NT2/D1 (cell line): ENCODE results near the gene FAR2.
"Not testable (repeated sequence)": the region's sequence is repeated elsewhere in the genome, so short reads cannot be mapped to it uniquely, and the experiment has no call there.

Experiments used
- DNase-seq: peaks from one replicate; pipeline ENCODE4 v3.0.0-alpha.2; 2011; ENCODE audit warnings: low read depth, low spot score
- H3K27me3 ChIP-seq: 2 replicates; pipeline ENCODE4 v1.6.0; 2011; ENCODE audit warnings: mild to moderate bottlenecking; ENCODE audit not compliant: insufficient read length, insufficient read depth
- H3K36me3 ChIP-seq: 2 replicates; pipeline ENCODE4 v1.6.1; 2011; ENCODE audit warnings: mild to moderate bottlenecking, low read length, mixed read lengths; ENCODE audit not compliant: insufficient read depth, insufficient read length
- H3K4me1 ChIP-seq: 2 replicates; pipeline ENCODE4 v1.5.1; 2011; ENCODE audit not compliant: insufficient read depth, insufficient read length
- H3K4me3 ChIP-seq: 2 replicates; pipeline ENCODE4 v1.5.1; 2011; ENCODE audit warnings: low read depth; ENCODE audit not compliant: insufficient read length
- H3K9ac ChIP-seq: 2 replicates; pipeline ENCODE4 v1.6.0; 2011; ENCODE audit warnings: low read depth; ENCODE audit not compliant: insufficient read length
- H3K9me3 ChIP-seq: 2 replicates; pipeline ENCODE4 v1.5.1; 2011; ENCODE audit warnings: mild to moderate bottlenecking, low read length; ENCODE audit not compliant: insufficient read depth
- SUZ12 ChIP-seq: IDR thresholded peaks from 2 replicates; pipeline ENCODE4 v1.6.1; 2011; ENCODE audit not compliant: insufficient read length, insufficient read depth; ENCODE audit errors: extremely low read depth
- YY1 ChIP-seq: IDR thresholded peaks from 2 replicates; pipeline ENCODE4 v1.6.1; 2011; ENCODE audit not compliant: insufficient read length, insufficient read depth
- ZNF274 ChIP-seq: IDR thresholded peaks from 2 replicates; pipeline ENCODE4 v1.6.1; 2011; ENCODE audit warnings: mild to moderate bottlenecking, low read depth, low read length

FAR2 gene

DNA sequence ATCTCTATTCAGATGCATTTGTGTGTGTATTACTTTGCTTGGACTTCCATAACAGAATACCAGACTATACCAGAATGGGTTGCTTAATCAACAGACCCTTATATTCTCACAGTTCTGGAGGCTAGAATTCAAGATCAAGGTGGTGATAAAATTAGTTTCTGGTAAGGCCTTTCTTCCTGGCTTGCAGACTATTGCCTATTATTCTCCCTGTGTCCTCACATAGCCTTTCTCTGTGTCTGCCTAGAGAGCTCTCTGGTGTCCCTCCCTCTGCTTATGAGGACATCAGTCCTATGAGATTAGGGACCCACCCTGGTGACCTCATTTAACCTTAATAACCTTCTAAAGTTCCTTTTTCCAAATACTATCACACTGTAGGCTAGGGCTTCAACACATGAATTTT, 106.0 kb downstream of the FAR2 start:
- Histone ChIP-seq H3K4me1 (no peaks in the 10 kb centered on the region), H3K27me3 (no peaks in the 10 kb centered on the region), H3K36me3 (no peaks in the 10 kb centered on the region), H3K9ac (no peak overlapping the region), H3K9me3 (no peaks in the 10 kb centered on the region; the same call in 1 of the 2 replicates), H3K4me3 (no peak overlapping the region)
- no peak for DNase-seq
- TF ChIP-seq YY1: no peak
- TF ChIP-seq ZNF274: no peak
- no peak for TF ChIP-seq SUZ12

DNA sequence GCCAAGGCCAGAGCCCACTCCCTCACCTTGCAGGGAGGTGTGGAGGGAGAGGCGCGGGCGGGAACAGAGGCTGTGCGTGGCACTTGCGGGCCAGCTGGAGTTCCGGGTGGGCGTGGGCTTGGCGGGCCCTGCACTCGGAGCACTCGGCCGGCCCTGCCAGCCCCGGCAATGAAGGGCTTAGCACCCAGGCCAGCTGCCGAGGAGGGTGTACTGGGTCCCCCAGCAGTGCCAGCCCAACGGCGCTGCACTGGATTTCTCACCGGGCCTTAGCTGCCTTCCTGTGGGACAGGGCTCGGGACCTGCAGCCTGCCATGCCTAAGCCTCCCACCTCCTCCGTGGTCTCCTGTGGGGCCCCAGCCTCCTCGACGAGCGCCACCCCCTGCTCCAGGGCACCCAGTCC, 107.5 kb downstream of the FAR2 start:
- Histone ChIP-seq H3K27me3 (no peaks in the 10 kb centered on the region), H3K9me3 (no peaks in the 10 kb centered on the region; the same call in 1 of the 2 replicates), H3K4me3 (no peak overlapping the region), H3K4me1 (no peaks in the 10 kb centered on the region), H3K36me3 (no peaks in the 10 kb centered on the region), H3K9ac (no peak overlapping the region)
- no peak for TF ChIP-seq YY1
- TF ChIP-seq ZNF274: no peak
- TF ChIP-seq SUZ12: no peak
- DNase-seq: no peak

- not testable (repeated sequence) for H3K9me3 ChIP-seq, H3K36me3 ChIP-seq, H3K27me3 ChIP-seq, DNase-seq, H3K4me3 ChIP-seq, H3K9ac ChIP-seq, H3K4me1 ChIP-seq
These were observed 108.6 kb downstream of the FAR2 start for GRCh38 chr12:29257687-29258086.

GRCh38 chr12:29264424-29264823, 115.3 kb downstream of the FAR2 start:
- Histone ChIP-seq H3K4me3 (no peak overlapping the region), H3K36me3 (no peaks in the 10 kb centered on the region), H3K9ac (no peak overlapping the region), H3K27me3 (no peaks in the 10 kb centered on the region), H3K9me3 (no peaks in the 10 kb centered on the region; the same call in 1 of the 2 replicates), H3K4me1 (no peaks in the 10 kb centered on the region)
- no peak for TF ChIP-seq YY1
- no peak for DNase-seq

- H3K36me3 ChIP-seq: no peaks in the 10 kb centered on the region
- H3K9ac ChIP-seq: no peak overlapping the region
- no peak for DNase-seq
- TF ChIP-seq YY1 (no peak), ZNF274 (no peak), SUZ12 (no peak)
- no peak overlapping the region for H3K4me3 ChIP-seq
- no peaks in the 10 kb centered on the region for H3K27me3 ChIP-seq
- H3K4me1 ChIP-seq: peaks cover 6% of the 10 kb centered on the region
- H3K9me3 ChIP-seq: no peaks in the 10 kb centered on the region
These were observed 120.8 kb downstream of the FAR2 start for GRCh38 chr12:29269706-29270408.

- H3K36me3 ChIP-seq: no peaks in the 10 kb centered on the region
- no peak for TF ChIP-seq ZNF274
- TF ChIP-seq SUZ12: no peak
- TF ChIP-seq YY1: no peak
- H3K27me3 ChIP-seq: no peaks in the 10 kb centered on the region
- DNase-seq: no peak
- no peak overlapping the region for H3K9ac ChIP-seq
- no peaks in the 10 kb centered on the region for H3K9me3 ChIP-seq
- H3K4me3 ChIP-seq: no peak overlapping the region
- H3K4me1 ChIP-seq: peaks cover 6% of the 10 kb centered on the region
These were observed 121.4 kb downstream of the FAR2 start for GRCh38 chr12:29270446-29270845.

- no peak for DNase-seq
- Histone ChIP-seq H3K27me3 (no peaks in the 10 kb centered on the region), H3K9ac (no peak overlapping the region), H3K4me3 (no peak overlapping the region), H3K9me3 (no peaks in the 10 kb centered on the region), H3K36me3 (no peaks in the 10 kb centered on the region), H3K4me1 (peaks cover 6% of the 10 kb centered on the region)
- TF ChIP-seq YY1 (no peak), SUZ12 (no peak), ZNF274 (no peak)
These were observed 124.2 kb downstream of the FAR2 start for GRCh38 chr12:29273178-29273843.
